Measurements from ENCODE around the gene WBP2.

Gene WBP2

GRCh38 chr17:75876190-75876937, 21.2 kb upstream of the WBP2 start:
- peak; percentile 14 for TF ChIP-seq CTCF (IDR thresholded peaks at IDR 0.05; ENCODE audit: low read length, missing control alignments)
- H3K4me3 ChIP-seq (replicated peaks; ENCODE audit: low read depth, low read length), result peak overlapping the region; percentile 90
- no peak for DNase-seq (ENCODE audit: low read depth)

GRCh38 chr17:75875940-75876189, 20.7 kb upstream of the WBP2 start:
- no peak for TF ChIP-seq CTCF (IDR thresholded peaks at IDR 0.05; ENCODE audit: low read length, missing control alignments)
- H3K4me3 ChIP-seq (replicated peaks; ENCODE audit: low read depth, low read length), result peak overlapping the region; percentile 90
- DNase-seq (ENCODE audit: low read depth), result no peak

GRCh38 chr17:75875182-75875939, 20.2 kb upstream of the WBP2 start:
- DNase-seq (ENCODE audit: low read depth), result no peak
- no peak overlapping the region for H3K4me3 ChIP-seq (replicated peaks; ENCODE audit: low read depth, low read length)
- TF ChIP-seq CTCF (IDR thresholded peaks at IDR 0.05; ENCODE audit: low read length, missing control alignments), result no peak

GRCh38 chr17:75874323-75875181, 19.4 kb upstream of the WBP2 start:
- TF ChIP-seq CTCF (IDR thresholded peaks at IDR 0.05; ENCODE audit: low read length, missing control alignments), result no peak
- DNase-seq (ENCODE audit: low read depth), result no peak
- H3K4me3 ChIP-seq (replicated peaks; ENCODE audit: low read depth, low read length), result no peak overlapping the region

GRCh38 chr17:75873587-75874322, 18.6 kb upstream of the WBP2 start:
- no peak for DNase-seq (ENCODE audit: low read depth)
- H3K4me3 ChIP-seq (replicated peaks; ENCODE audit: low read depth, low read length), result no peak overlapping the region
- TF ChIP-seq CTCF (IDR thresholded peaks at IDR 0.05; ENCODE audit: low read length, missing control alignments), result no peak
